DLD1 (cell line): ENCODE measurements around the gene NUP93.
"Not testable (repeated sequence)": the region's sequence is repeated elsewhere in the genome, so short reads cannot be mapped to it uniquely, and the experiment has no call there.

Experiments
- in situ Hi-C: cut with HindIII; loops from 2 replicates; pipeline ENCODE4 v1.10.0; 2017; ENCODE audit warnings: low sequenced_read_pairs

NUP93 gene

DNA sequence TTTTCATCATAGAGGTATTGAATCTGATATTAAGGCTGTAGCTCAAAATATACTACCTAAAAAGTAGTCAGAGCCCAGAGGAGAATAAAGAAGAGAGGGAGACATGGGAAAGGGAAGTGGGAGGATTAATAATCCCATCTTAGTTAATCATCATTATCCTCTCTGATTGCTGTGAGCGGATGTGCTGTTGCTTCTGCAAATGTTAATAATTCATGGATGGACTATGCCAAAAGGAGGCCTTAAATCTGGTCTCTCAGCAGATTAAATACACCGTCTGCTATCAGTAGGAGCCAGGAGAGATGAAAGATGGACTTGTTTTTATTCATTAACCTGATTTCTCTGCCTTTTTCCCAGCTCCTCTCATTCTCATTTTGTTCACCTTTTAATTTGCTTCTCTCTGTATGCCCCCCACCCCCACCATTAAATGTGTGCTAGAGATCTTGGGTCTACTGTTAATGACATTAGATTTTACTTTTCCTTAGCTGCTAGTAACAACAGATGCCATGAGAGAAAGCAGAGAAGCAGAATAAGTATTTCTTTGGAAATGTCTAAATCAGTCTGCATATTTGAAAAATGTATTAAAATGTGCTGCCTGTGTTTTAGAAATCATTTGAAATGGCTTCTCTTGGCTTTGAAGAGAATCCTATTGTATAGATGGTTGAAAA is 44.2 kb downstream of the NUP93 start:
- in situ Hi-C loops = no loop called here

- in situ Hi-C loops = no loop called here
Observed at GRCh38 chr16:56775162-56775561, 45.2 kb downstream of the NUP93 start.

GRCh38 chr16:56776562-56776961 is 46.6 kb downstream of the NUP93 start:
- in situ Hi-C loops = no loop called here

GRCh38 chr16:56777001-56777400 is 47.1 kb downstream of the NUP93 start:
- in situ Hi-C loops = no loop called here

GRCh38 chr16:56777482-56777881 is 47.6 kb downstream of the NUP93 start:
- in situ Hi-C loops = no loop called here

DNA sequence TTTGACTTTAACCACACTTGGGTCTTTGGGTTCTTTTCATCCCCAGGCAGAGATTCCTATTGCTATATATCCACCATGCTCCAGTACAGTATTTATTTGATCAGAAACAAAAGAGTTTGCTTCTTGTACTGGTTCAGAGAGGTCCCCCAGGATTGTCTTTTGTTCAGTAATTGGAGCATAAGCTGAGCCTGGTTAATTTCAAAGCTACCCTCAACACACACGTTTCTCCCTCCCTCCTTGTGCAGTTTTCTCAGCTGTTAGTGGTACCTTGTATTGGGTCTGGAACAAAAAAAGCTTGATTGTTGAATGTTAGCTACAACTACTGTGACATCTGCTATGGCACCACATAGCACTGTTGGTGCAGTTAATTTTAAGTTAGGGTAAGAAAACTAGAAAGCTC is 50.0 kb downstream of the NUP93 start:
- in situ Hi-C loops = no loop called here

DNA sequence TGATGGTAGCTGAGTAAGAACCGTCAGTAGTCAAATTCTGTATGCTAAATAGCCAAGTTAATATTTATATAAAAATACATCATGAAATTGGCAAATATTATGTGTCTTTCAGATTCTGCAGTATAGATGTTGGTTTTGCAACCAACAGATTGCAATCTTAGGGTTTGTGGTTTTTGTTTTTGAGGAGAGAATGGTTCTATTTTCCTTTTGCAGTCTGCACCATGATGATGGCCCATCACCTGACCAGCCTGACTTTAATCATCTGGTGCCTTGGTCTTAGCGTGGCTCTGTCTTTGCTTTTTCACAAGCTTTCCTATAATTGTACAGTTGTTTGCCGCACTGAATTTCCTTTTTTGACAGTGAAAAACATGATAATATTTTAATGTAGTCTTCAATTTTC is 50.7 kb downstream of the NUP93 start:
- in situ Hi-C loops = no loop called here

- in situ Hi-C loops = no loop called here
Observed at GRCh38 chr16:56781528-56781961, 51.6 kb downstream of the NUP93 start.

DNA sequence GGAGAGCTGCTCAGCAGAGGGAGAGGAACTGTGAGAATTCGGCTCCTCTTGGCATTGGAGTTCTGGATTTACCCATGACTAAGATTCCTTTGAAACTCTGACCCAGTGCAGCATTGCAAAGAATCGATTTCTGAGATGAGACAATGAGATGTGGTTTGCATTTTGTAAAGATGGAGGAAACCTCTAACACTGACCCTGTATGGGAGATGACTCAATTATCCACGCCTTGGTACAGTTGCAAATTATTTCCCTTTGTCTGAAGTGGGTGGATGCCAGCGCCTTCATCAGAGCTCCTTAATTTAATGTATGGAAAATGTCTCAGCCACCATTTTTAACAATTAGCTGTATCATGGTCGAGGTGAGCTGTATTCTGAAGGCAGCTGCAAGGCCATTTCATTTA is 53.4 kb downstream of the NUP93 start:
- in situ Hi-C loops = no loop called here

GRCh38 chr16:56785317-56785716 is 55.4 kb downstream of the NUP93 start:
- in situ Hi-C loops = no loop called here

DNA sequence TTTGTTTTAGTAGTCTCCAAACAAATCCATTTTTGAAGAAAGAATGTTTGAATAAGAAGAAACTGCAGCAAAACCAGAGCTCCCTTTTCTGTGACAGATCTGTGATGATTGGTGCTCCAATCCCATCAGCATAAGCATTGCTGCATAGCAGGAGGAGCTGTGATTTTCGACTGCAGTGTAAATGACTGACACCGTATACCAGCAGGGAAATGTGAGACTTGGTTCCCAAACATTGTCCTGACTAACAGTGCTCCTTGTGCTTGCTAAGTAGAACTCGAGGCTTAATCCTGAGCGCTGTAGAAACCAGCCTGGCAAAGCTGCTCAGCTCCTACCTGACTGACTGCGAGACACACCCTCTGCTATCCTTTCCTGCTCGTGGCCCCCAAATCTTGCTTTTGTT is 57.2 kb downstream of the NUP93 start:
- in situ Hi-C loops = no loop called here

DNA sequence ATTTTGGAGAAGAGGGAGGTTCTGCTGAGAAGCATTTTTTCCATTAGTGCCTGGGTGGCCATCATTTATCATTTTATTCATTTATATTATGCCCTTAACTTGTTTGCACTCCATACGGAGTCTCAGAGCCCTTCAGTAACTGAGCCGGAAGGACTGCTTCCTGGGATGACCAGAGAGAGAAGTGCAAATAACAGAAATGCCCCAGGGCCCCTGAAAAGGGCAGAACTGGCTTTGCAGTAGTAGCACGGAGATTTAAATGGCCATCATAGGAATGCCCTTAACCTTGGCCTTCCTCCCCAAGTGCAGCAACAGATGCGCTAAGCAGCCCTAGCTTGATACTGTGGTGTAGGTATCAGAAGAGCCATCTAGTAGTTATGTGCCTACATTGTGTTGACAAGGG is 58.5 kb downstream of the NUP93 start:
- in situ Hi-C loops = no loop called here

DNA sequence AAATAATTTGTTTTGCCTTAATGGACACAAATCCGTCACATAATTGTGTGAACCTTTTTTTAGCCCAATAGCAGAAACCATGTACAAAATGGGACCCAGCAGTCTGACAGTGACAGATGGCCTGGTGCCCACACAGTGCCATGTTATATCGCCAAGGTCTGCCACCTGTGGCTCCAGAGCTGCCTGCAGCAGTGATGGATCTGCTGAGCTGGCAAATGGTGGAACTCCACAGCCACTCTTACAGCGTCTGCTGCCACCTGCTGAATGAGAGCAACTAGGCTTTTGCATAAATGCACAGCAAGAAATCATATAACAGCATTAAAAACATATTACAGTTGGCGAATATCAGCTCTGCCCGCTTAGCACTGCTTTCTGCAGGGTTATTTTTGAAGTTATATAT is 59.4 kb downstream of the NUP93 start:
- in situ Hi-C loops = no loop called here

- in situ Hi-C loops = no loop called here
Observed at GRCh38 chr16:56792967-56793366, 63.0 kb downstream of the NUP93 start.

GRCh38 chr16:56793492-56793891 is 63.6 kb downstream of the NUP93 start:
- in situ Hi-C loops = no loop called here

GRCh38 chr16:56795011-56795410 is 65.1 kb downstream of the NUP93 start:
- in situ Hi-C loops = no loop called here

DNA sequence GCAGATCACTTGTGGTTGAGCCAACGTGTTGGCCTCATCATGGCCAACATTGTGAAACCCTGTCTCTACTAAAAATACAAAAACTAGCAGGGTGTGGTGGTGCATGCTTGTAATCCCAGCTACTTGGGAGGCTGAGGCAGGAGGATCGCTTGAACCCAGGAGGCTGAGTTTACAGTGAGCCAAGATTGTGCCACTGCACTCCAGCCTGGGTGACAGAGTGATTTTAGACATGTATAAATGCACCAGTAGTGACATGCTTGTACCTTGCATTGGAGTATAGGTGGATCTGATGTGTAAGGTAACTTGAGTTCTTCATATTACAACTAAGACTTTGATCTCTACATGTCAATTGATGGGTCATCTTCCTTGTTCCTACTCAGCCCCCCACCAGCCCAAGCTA is 67.1 kb downstream of the NUP93 start:
- in situ Hi-C loops = not testable (repeated sequence)

DNA sequence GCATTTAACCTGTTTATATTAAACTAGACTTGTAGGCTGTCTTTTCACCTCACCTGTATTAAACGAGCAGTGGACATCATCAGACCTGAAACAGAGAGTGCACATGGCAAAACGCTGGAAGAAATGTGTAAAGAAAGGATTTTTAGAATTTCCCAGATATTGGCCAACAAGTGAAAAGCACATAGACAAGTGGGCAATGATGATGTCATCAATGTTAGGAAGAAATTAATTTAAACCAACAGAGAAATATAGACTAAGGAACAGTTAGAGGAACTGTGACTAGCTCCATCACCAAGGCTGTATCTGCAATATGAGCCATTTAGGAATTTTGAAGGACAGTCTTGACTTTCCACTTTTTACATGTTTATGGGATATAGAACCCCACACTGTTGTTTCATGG is 67.9 kb downstream of the NUP93 start:
- in situ Hi-C loops = no loop called here

- in situ Hi-C loops = no loop called here
Observed at GRCh38 chr16:56798955-56799354, 69.0 kb downstream of the NUP93 start.

DNA sequence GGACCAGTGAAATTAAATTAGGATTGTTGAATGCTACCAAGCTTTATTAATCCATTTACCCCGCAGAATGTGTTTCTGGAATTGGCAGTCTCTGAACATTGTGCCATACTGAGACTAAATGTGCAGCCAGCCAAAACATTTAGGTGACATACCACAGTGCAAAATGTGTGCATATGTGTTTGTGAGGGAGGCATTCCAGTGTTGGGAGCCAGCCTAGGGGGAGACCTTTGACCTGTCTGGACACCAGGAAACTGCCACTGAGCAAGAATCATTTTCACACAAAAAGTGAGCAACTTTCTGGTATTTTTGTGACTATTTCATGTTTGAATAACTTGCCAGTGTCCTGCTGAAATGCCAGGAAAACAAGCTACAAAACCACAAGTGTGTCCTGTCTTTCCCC is 70.4 kb downstream of the NUP93 start:
- in situ Hi-C loops = no loop called here

GRCh38 chr16:56801762-56802161 is 71.8 kb downstream of the NUP93 start:
- in situ Hi-C loops = no loop called here

- in situ Hi-C loops = no loop called here
Observed at GRCh38 chr16:56807011-56807675, 77.2 kb downstream of the NUP93 start.

DNA sequence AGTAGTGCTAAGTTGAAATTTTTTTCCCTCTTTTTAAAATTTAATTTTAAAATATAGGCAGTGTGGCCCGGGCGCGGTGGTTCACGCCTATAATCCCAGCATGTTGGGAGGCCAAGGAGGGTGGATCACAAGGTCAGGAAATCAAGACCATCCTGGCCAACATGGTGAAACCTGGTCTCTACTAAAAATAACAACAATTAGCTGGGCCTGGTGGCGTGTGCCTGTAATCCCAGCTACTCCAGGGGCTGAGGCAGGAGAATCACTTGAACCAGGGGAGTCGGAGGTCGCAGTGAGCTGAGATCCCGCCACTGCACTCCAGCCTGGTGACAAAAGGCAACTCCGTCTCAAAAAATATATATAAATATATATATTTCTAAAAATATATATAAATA is 77.7 kb downstream of the NUP93 start:
- in situ Hi-C loops = not testable (repeated sequence)
